ENCODE measurements around the gene NFAM1.

The NFAM1 gene

DNA sequence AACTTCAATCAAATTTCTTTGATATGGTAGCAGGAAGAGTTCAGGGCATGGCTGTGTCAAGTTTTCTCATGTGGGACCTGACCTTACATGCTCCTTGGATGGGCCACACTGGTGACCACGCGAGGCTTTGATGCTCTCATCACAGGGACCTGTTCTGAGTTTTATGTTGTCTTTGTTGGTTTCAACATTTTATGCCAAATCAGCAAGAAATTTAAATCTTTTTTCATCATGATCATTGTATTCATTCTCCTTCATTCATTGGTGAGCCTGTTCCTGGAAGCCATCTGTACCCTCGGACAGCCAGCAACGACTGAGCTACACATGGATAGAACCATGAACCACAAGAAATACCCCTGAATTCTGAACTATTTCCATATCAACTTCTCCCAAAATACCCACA lies 10.5 kb upstream of the NFAM1 start:
- H3K4me3 ChIP-seq (ENCODE audit: low read depth, low read length) = no peak overlapping the region
- DNase-seq (ENCODE audit: low read depth) = no peak
- TF ChIP-seq, protein P1, sequence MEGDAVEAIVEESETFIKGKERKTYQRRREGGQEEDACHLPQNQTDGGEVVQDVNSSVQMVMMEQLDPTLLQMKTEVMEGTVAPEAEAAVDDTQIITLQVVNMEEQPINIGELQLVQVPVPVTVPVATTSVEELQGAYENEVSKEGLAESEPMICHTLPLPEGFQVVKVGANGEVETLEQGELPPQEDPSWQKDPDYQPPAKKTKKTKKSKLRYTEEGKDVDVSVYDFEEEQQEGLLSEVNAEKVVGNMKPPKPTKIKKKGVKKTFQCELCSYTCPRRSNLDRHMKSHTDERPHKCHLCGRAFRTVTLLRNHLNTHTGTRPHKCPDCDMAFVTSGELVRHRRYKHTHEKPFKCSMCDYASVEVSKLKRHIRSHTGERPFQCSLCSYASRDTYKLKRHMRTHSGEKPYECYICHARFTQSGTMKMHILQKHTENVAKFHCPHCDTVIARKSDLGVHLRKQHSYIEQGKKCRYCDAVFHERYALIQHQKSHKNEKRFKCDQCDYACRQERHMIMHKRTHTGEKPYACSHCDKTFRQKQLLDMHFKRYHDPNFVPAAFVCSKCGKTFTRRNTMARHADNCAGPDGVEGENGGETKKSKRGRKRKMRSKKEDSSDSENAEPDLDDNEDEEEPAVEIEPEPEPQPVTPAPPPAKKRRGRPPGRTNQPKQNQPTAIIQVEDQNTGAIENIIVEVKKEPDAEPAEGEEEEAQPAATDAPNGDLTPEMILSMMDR (IDR thresholded peaks at IDR 0.05; ENCODE audit: low read depth, low read length, missing control alignments) = no peak
- in situ Hi-C loops (cut with HindIII; ENCODE audit: low sequenced_read_pairs) = loop anchor here (5.0 kb wide), 2 partner anchors 70 to 255 kb away; no protein-coding TSS in a partner anchor

DNA sequence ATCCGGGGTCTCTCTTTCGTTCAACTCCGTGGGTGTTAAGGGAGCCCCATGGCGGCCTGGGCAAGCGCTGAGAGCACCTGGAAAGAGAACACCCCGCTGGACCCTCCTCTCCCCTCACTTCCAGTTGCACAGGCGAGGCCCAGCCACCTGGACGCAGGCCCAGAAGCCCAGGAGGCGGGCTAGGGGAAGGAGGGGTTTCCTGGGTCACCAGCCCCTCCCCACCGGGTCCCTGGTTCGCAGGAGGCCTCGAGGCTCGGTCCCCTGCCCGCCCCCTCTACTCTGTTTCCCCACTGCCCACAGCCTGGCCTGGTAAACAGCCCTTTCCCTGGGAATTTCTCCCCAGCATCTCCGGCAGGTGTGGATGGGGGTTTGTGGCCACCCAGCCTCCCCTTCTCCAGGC lies 8.5 kb upstream of the NFAM1 start:
- no peak for DNase-seq (ENCODE audit: low read depth)
- in situ Hi-C loops (cut with HindIII; ENCODE audit: low sequenced_read_pairs) = loop anchor here (5.0 kb wide), 2 partner anchors 68 to 253 kb away; no protein-coding TSS in a partner anchor
- TF ChIP-seq, protein P1 (IDR thresholded peaks at IDR 0.05; ENCODE audit: low read depth, low read length, missing control alignments) = no peak
- no peak overlapping the region for H3K4me3 ChIP-seq (ENCODE audit: low read depth, low read length)

DNA sequence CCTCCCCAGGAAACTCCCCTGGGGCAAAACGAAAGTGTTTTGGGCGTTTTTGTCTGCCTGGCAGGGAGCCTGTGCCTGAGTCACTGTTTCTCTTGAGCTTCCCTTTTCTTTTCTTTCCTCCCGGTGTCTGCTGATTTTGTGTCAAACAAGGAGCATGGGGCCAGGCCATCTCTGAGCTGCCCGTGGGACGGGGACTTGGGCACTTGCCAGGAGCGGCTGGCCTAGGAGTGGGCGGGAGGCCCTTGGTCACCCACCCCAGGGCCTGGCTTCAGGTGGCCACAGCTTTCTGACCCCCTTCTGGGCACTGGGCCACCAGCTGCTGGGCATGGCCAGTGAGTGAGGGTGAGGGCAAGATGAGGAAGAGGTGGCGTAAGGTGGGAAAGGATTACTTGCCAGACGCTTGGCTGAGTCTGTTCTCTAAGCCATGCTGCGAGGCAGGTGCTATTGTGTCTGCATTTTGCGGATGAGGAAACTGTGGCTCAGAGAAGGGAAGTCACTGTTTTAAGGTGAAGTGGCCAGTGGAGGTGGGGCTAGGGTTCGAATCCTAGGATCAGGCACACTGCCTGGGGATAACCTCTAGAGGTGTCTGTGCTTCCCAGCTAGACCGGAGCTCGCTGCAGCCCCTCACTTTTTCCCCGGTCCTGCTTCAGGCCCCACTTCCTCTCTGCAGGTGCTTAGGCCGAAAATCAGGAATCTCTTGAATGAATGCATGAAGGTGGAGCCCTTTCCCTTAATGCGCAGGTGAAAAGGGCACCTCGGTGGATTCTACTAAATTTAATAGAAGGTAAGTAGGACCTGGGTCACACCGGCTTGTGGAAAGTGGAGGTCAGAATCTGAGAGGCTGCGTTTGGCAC lies 7.8 kb upstream of the NFAM1 start:
- H3K4me3 ChIP-seq (ENCODE audit: low read depth, low read length) = no peak overlapping the region
- no peak for DNase-seq (ENCODE audit: low read depth)
- in situ Hi-C loops (cut with HindIII; ENCODE audit: low sequenced_read_pairs) = loop anchor here (5.0 kb wide), 2 partner anchors 68 to 253 kb away; no protein-coding TSS in a partner anchor
- TF ChIP-seq, protein P1 (IDR thresholded peaks at IDR 0.05; ENCODE audit: low read depth, low read length, missing control alignments) = no peak

DNA sequence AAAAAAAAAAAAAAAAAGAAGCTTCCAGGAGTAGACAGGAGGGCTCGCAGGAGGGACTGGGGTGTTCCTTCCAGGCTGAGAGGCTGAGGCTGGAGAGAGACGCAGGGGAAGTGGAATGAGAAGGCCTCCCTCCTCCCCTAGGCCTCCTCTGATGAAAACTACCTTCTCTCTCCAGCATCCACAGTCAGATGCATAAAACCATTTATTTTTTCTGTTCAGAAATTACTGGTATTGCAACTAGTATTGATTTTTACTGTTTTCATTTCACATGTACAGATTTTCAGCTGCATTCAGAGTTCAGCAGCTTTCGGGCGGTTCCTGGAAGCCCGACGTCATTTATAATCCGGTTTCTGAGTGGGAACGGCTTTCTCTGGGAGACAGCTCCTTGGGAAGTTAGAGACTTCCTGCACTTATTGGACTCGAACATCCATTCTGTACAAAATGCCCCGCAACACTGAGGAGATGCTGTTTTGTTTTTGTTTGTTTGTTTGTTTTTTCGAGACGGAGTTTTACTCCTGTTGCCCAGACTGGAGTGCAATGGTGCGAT lies 6.9 kb upstream of the NFAM1 start:
- in situ Hi-C loops (cut with HindIII; ENCODE audit: low sequenced_read_pairs) = no loop called here
- H3K4me3 ChIP-seq (ENCODE audit: low read depth, low read length) = no peak overlapping the region
- no peak for DNase-seq (ENCODE audit: low read depth)
- TF ChIP-seq, protein P1 (IDR thresholded peaks at IDR 0.05; ENCODE audit: low read depth, low read length, missing control alignments) = no peak

DNA sequence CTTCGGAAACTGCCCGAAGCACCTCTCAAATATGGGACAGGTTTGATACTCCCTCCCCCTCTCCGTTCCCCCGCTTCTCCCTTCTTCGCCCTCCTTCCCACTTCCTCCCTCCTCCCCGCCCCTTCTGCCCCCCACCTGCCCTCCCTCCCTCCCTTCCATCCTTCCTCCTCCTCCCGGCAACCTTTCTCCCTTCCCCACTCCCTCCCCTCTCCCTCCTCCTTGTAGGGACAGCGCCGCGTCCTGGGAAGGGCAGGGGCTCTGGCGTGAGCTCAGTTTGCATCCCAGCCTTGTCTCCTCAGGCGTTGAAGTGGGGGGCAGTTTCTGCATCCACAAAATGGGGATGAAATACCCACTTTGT lies 6.1 kb upstream of the NFAM1 start:
- DNase-seq (ENCODE audit: low read depth) = no peak
- H3K4me3 ChIP-seq (ENCODE audit: low read depth, low read length) = peak overlapping the region; percentile 44
- TF ChIP-seq, protein P1 (IDR thresholded peaks at IDR 0.05; ENCODE audit: low read depth, low read length, missing control alignments) = no peak
- in situ Hi-C loops (cut with HindIII; ENCODE audit: low sequenced_read_pairs) = no loop called here

DNA sequence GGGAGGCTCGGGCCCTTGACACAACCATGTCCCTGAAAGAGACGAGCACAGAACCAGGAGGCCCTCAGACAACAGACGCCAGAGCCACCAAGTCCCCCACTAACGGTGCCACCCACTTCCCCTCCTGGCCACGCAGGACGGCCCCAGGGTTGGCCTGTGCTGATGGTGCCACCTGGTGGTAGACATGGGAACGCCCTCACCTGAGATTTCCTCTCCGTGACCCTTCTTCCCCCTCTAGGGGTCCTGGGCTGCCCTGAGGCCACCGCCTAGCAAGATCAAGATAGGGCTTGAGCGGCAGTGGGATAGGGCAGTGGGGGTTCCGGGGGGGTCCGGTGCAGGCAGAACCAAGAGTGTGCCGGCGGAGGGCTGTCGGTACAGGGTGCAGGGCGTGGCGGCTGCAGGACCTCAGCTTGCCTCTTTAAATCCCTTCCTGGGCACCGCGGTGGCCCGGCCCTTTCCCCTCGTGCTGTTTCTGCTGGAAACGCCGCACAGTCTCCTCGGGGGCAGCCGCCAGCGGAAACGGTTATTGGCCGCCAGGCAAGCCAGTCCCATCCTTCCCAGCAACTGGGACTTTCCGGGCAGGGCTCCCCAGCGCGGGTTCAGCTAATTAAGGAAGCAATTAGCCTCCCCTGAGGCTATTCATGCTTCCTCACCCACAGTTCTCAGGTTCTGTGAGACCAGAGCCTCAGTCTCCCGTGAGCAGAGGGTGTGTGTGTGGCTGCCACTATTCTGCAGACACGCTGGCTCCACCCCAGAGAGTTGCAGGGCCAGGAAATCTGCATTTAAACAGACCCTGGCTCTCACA lies 5.5 kb upstream of the NFAM1 start:
- no peak for DNase-seq (ENCODE audit: low read depth)
- TF ChIP-seq, protein P1 (IDR thresholded peaks at IDR 0.05; ENCODE audit: low read depth, low read length, missing control alignments) = peak; percentile 98
- in situ Hi-C loops (cut with HindIII; ENCODE audit: low sequenced_read_pairs) = no loop called here
- peak overlapping the region; percentile 44 for H3K4me3 ChIP-seq (ENCODE audit: low read depth, low read length)

All from astrocyte of the cerebellum (primary cell).